Ovary (tissue), 3 donors: Measurements from ENCODE around the gene ZRANB1.

ENCODE experiments used
- EP300 ChIP-seq: sonication (generic); formaldehyde crosslinking; IDR thresholded peaks from one replicate; pipeline ENCODE4 v1.6.1; 2017; ENCODE audit warnings: antibody characterized with exemption
- POLR2A ChIP-seq: fragments of 450-650 bp; IDR thresholded peaks from one replicate; pipeline ENCODE4 v1.6.1; 2017; ENCODE audit warnings: antibody characterized with exemption, mild to moderate bottlenecking, moderate library complexity
- TF ChIP-seq, protein P1 (sequence below), 3 donors: fragments of 450-650 bp in 2 of 3; fragments of 200-600 bp in 1 of 3; IDR thresholded peaks; one replicate each; pipeline versions ENCODE4 v1.5.1 to v1.8.0; 2016 to 2022; ENCODE audit warnings: antibody characterized with exemption in 3 of 3, mild to moderate bottlenecking in 1 of 3
- donor health status: DM: no; HTN: no; CAD: no.

DNA sequence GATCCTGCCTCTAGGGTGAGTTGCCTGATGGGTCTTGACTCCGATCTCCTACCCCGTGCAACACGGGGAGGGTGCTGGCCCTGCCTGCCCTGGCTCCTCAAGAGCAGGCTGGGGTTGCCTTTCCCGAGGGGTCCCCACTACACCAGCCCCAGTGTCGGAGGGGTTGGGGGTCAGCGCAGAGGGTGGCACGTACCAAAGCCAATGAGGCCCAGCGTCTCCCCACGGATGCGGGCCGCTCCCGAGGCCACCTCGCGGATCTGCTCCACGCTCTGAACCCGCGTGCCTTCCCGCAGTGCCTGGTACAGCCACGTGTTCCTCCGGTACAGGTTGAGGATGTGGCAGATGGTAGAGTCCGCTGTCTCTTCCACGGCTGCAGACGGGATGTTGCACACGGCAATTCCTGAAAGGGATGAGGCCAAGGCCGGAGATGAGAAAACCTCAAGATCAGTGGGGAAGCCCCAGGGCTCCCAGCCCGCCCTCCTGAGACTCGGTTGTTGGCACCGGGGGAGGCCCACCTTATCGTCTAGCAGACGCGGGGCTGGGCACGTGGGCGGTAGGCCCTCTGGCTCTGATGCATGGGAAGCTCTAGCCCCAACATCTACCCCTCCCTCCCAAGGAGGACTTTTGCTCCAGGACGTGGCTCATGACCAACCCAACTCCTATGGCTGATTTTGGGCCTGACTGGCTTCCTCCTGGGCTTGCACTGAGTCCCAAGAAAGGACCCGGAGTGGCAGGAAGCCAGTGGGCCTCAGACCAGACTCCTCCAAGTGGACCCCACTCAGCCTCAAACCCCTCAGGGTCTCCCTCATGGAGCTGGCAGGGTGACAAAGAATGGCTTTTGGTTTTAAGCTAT is 56.1 kb downstream of the ZRANB1 start:
- TF ChIP-seq, protein P1, sequence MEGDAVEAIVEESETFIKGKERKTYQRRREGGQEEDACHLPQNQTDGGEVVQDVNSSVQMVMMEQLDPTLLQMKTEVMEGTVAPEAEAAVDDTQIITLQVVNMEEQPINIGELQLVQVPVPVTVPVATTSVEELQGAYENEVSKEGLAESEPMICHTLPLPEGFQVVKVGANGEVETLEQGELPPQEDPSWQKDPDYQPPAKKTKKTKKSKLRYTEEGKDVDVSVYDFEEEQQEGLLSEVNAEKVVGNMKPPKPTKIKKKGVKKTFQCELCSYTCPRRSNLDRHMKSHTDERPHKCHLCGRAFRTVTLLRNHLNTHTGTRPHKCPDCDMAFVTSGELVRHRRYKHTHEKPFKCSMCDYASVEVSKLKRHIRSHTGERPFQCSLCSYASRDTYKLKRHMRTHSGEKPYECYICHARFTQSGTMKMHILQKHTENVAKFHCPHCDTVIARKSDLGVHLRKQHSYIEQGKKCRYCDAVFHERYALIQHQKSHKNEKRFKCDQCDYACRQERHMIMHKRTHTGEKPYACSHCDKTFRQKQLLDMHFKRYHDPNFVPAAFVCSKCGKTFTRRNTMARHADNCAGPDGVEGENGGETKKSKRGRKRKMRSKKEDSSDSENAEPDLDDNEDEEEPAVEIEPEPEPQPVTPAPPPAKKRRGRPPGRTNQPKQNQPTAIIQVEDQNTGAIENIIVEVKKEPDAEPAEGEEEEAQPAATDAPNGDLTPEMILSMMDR (IDR thresholded peaks at IDR 0.05), result no peak
- TF ChIP-seq POLR2A (no peak), EP300 (no peak)
